HCT116 (cell line): ENCODE measurements around the gene ZNFX1. TPM values are rescaled to one million over a fixed set of nuclear protein-coding genes. Genes with fewer than 3 reads are reported as not detected.

Experiments used
- ATAC-seq: fragments of 200-7000 bp; cut with Tn5 transposase; 2 replicates; pipeline ENCODE4 v1.9.1; 2020; ENCODE audit warnings: mild to moderate bottlenecking, moderate library complexity
- BruUV-seq: library from RNA; stranded (reverse); fragments of 400-500 nt; replicated peaks from 2 replicates; lab custom pipeline; 2021; lab: Mats Ljungman, UMichigan
- CTCF ChIA-PET: fragments of 300-600 bp; sonication (Branson Sonifier 250); formaldehyde crosslinking; loops from one replicate; lab custom pipeline; 2021; ENCODE audit warnings: antibody characterized with exemption; lab: Charles Lee
- POLR2A ChIA-PET: fragments of 300-600, 350-600 bp; sonication (Branson Sonifier 250); formaldehyde crosslinking; loops from one replicate; lab custom pipeline; 2021; ENCODE audit warnings: antibody characterized with exemption; lab: Charles Lee
- RAD21 ChIA-PET, 2 experiments: fragments of 300-600 bp; sonication (Branson Sonifier 250); formaldehyde crosslinking; loops; one replicate each; lab custom pipeline; 2023; ENCODE audit warnings: low total read pairs in 2 of 2; ENCODE audit not compliant: uncharacterized antibody in 2 of 2, unreplicated experiment in 2 of 2, low non-redundant PET in 1 of 2; lab: Charles Lee
- DNase-seq: peaks from one replicate; pipeline ENCODE4 v3.0.0-alpha.2; 2010; ENCODE audit warnings: low read depth, low spot score
- H2AFZ ChIP-seq: fragments of 200-600 bp; shearing (Covaris generic), sonication (generic); 2 replicates; pipeline ENCODE4 v1.6.1; 2017; ENCODE audit warnings: low read depth, mixed run types, mixed read lengths, antibody characterized with exemption, low read length; ENCODE audit not compliant: poor library complexity, severe bottlenecking
- H3K27ac ChIP-seq: 2 replicates; pipeline ENCODE4 v1.5.1; 2012; ENCODE audit warnings: low read depth, low read length
- H3K27me3 ChIP-seq: fragments of 200-600 bp; sonication (generic); 2 replicates; pipeline ENCODE4 v1.6.1; 2016; ENCODE audit warnings: mixed run types, low read length, mixed read lengths; ENCODE audit not compliant: insufficient read depth
- H3K36me3 ChIP-seq, 2 experiments: fragments of 200-500 bp in 1 of 2; fragments of 200-600 bp in 1 of 2; sonication (Bioruptor generic) in 1 of 2; sonication (generic) in 1 of 2; 2 replicates each; pipeline versions ENCODE4 v1.5.1 to v1.6.1; 2014 to 2016; ENCODE audit warnings: low read length in 2 of 2, inconsistent platforms in 1 of 2, mixed read lengths in 1 of 2, mixed run types in 1 of 2; ENCODE audit not compliant: insufficient read depth in 2 of 2, control insufficient read depth in 1 of 2
- H3K4me1 ChIP-seq, 2 experiments: fragments of 200-600 bp in 1 of 2; sonication (generic) in 1 of 2; 2 replicates each; pipeline versions ENCODE4 v1.5.1 to v1.6.1; 2012 to 2017; ENCODE audit warnings: low read length in 2 of 2, inconsistent platforms in 1 of 2, mild to moderate bottlenecking in 1 of 2, mixed read lengths in 1 of 2, mixed run types in 1 of 2, moderate library complexity in 1 of 2; ENCODE audit not compliant: insufficient read depth in 2 of 2, control insufficient read depth in 1 of 2
- H3K4me2 ChIP-seq: fragments of 200-600 bp; sonication (generic); 2 replicates; pipeline ENCODE4 v1.6.1; 2017; ENCODE audit warnings: mixed run types, low read length, mixed read lengths
- H3K4me3 ChIP-seq, 2 experiments: fragments of 200-600 bp in 1 of 2; sonication (generic) in 1 of 2; replicated peaks in 1 of 2; 2 replicates each; pipeline ENCODE4 v1.5.1; 2011 to 2016; ENCODE audit warnings: low read length in 2 of 2, control low read depth in 1 of 2, low read depth in 1 of 2, mild to moderate bottlenecking in 1 of 2, mixed read lengths in 1 of 2, mixed run types in 1 of 2
- H3K79me2 ChIP-seq: fragments of 200-600 bp; sonication (generic); 2 replicates; pipeline ENCODE4 v1.6.1; 2017; ENCODE audit warnings: mild to moderate bottlenecking, mixed run types, low read length, moderate library complexity, mixed read lengths; ENCODE audit not compliant: insufficient read depth
- H3K9ac ChIP-seq: fragments of 200-600 bp; sonication (generic); 2 replicates; pipeline ENCODE4 v1.6.1; 2016; ENCODE audit warnings: low read length, mixed read lengths
- H3K9me2 ChIP-seq: fragments of 200-600 bp; sonication (generic), shearing (Covaris generic); 2 replicates; pipeline ENCODE4 v1.6.1; 2017; ENCODE audit warnings: mixed run types, mild to moderate bottlenecking, moderate library complexity; ENCODE audit not compliant: insufficient read depth
- H3K9me3 ChIP-seq, 2 experiments: fragments of 200-500 bp in 1 of 2; fragments of 200-600 bp in 1 of 2; sonication (Bioruptor generic) in 1 of 2; sonication (generic) in 1 of 2; 2 replicates each; pipeline ENCODE4 v1.6.1; 2014 to 2017; ENCODE audit warnings: low read length in 2 of 2, mixed read lengths in 2 of 2, inconsistent platforms in 1 of 2, low read depth in 1 of 2, mild to moderate bottlenecking in 1 of 2, mixed run types in 1 of 2, moderate library complexity in 1 of 2; ENCODE audit not compliant: control insufficient read depth in 1 of 2, insufficient read depth in 1 of 2
- H4K20me1 ChIP-seq: fragments of 200-600 bp; sonication (generic), shearing (Covaris generic); 2 replicates; pipeline ENCODE4 v1.6.1; 2017; ENCODE audit warnings: mixed run types, mild to moderate bottlenecking, moderate library complexity; ENCODE audit not compliant: insufficient read depth
- CTCF ChIP-seq, 3 experiments: fragments of 200-600 bp in 1 of 3; sonication (generic) in 1 of 3; IDR thresholded peaks in 2 of 3; conservative IDR thresholded peaks in 1 of 3; 2 replicates each; pipeline ENCODE4 v1.5.1; 2012 to 2017; ENCODE audit warnings: low read depth in 2 of 3, low read length in 2 of 3, antibody characterized with exemption in 1 of 3, borderline replicate concordance in 1 of 3, control low read depth in 1 of 3, mild to moderate bottlenecking in 1 of 3, mixed read lengths in 1 of 3, mixed run types in 1 of 3, moderate library complexity in 1 of 3; ENCODE audit not compliant: insufficient read depth in 1 of 3
- RAD21 ChIP-seq: IDR thresholded peaks from 2 replicates; pipeline ENCODE4 v1.6.1; 2012; ENCODE audit warnings: low read depth, mild to moderate bottlenecking
- REST ChIP-seq: IDR thresholded peaks from 2 replicates; pipeline ENCODE4 v1.6.1; 2012; ENCODE audit warnings: low read depth
- ZBTB33 ChIP-seq: IDR thresholded peaks from 2 replicates; pipeline ENCODE4 v1.6.1; 2011; ENCODE audit warnings: mild to moderate bottlenecking, low read length, moderate library complexity; ENCODE audit not compliant: insufficient replicate concordance; ENCODE audit errors: extremely low read depth
- intact Hi-C: fragments of 100-400 bp; cut with micrococcal nuclease; formaldehyde crosslinking; loops from 2 replicates; pipeline ENCODE4 v1.10.0; 2022
- total RNA-seq: library from RNA; stranded (reverse); gene quantifications from one replicate; pipeline ENCODE4 v1.2.1, GENCODE V29; 2021; ENCODE audit not compliant: unreplicated experiment

Gene ZNFX1
- total RNA-seq, 1 experiment from 2014 or later, result 24.1 TPM

GRCh38 chr20:49323622-49324238, 45.9 kb upstream of the ZNFX1 start:
- peak; percentile 34 for DNase-seq
- Histone ChIP-seq H3K4me1 (peaks cover 2 to 8% of the 10 kb centered on the region in 2 experiments; a peak in 3 of 4 replicates), H3K9me3 (no peaks in the 10 kb centered on the region), H3K4me3 (no peak overlapping the region), H4K20me1 (no peaks in the 10 kb centered on the region), H3K9me2 (no peaks in the 10 kb centered on the region), H3K36me3 (no peaks in the 10 kb centered on the region), H3K27me3 (peaks cover 23% of the 10 kb centered on the region; the same call in 1 of the 2 replicates), H2AFZ (peak overlapping the region; percentile 49), H3K27ac (no peak overlapping the region), H3K9ac (no peak overlapping the region), H3K4me2 (peak overlapping the region; percentile 21; the same call in 1 of the 2 replicates), H3K79me2 (no peaks in the 10 kb centered on the region)
- ChIA-PET RAD21 (no interaction called here), CTCF (interaction anchor here (1.3 kb wide), 1 partner anchor 78 kb away, joined by 3 read pairs; no protein-coding TSS in a partner anchor), POLR2A (interaction anchor here (0.7 to 1.0 kb wide), 2 partner anchors 78 to 589 kb away, joined by 3 to 4 read pairs; no protein-coding TSS in a partner anchor)
- no TSS peak for BruUV-seq
- peak; percentile 60 for ATAC-seq
- intact Hi-C loops, result loop anchor here (5.0 kb wide), 1 partner anchor 191 kb away; no protein-coding TSS in a partner anchor
- TF ChIP-seq REST (no peak), ZBTB33 (no peak), CTCF (IDR thresholded peaks at IDR 0.05 in 2 of 3, conservative IDR thresholded peaks at IDR 0.05 in 1 of 3; ENCODE audit: borderline replicate concordance in 1 of 3, insufficient read depth in 1 of 3, low read depth in 2 of 3, low read length in 2 of 3) (peak in 2 of 3 experiments; percentile 7 to 25; a peak in 1 of 6 replicates), RAD21 (peak; percentile 63)
